Activated CD4-positive, alpha-beta T cell treated with anti-CD3 and anti-CD28 coated beads for 4 hours (primary cell): Measurements from ENCODE around the gene GRM5.
"Not testable (repeated sequence)": the region's sequence is repeated elsewhere in the genome, so short reads cannot be mapped to it uniquely, and the experiment has no call there.

Experiments
- DNase-seq, 2 donors: peaks; one replicate each; pipeline ENCODE4 v3.0.0-alpha.2; 2020

Gene GRM5

GRCh38 chr11:88535266-88535665 lies 530.5 kb downstream of the GRM5 start:
- no peak for DNase-seq

GRCh38 chr11:88534706-88535105 lies 531.1 kb downstream of the GRM5 start:
- DNase-seq = not testable (repeated sequence)

- DNase-seq = no peak
These were observed 531.6 kb downstream of the GRM5 start for GRCh38 chr11:88534185-88534584.

- no peak for DNase-seq
These were observed 532.8 kb downstream of the GRM5 start for GRCh38 chr11:88533001-88533400.

GRCh38 chr11:88531831-88532230 lies 534.0 kb downstream of the GRM5 start:
- DNase-seq = no peak

- no peak for DNase-seq
These were observed 536.4 kb downstream of the GRM5 start for GRCh38 chr11:88529426-88529825.

GRCh38 chr11:88523386-88524071 lies 542.3 kb downstream of the GRM5 start:
- no peak for DNase-seq

GRCh38 chr11:88522624-88523385 lies 543.0 kb downstream of the GRM5 start:
- no peak for DNase-seq

GRCh38 chr11:88521799-88522201 lies 544.0 kb downstream of the GRM5 start:
- no peak for DNase-seq

- DNase-seq = no peak
These were observed 544.4 kb downstream of the GRM5 start for GRCh38 chr11:88521399-88521798.

- DNase-seq = no peak
These were observed 545.4 kb downstream of the GRM5 start for GRCh38 chr11:88520391-88520790.

- no peak for DNase-seq
These were observed 550.8 kb downstream of the GRM5 start for GRCh38 chr11:88515002-88515401.

- no peak for DNase-seq
These were observed 554.8 kb downstream of the GRM5 start for GRCh38 chr11:88511006-88511405.

- no peak for DNase-seq
These were observed 556.8 kb downstream of the GRM5 start for GRCh38 chr11:88508759-88509581.

GRCh38 chr11:88508418-88508758 lies 557.4 kb downstream of the GRM5 start:
- no peak for DNase-seq

- no peak for DNase-seq
These were observed 557.9 kb downstream of the GRM5 start for GRCh38 chr11:88507771-88508417.

GRCh38 chr11:88501541-88501940 lies 564.2 kb downstream of the GRM5 start:
- no peak for DNase-seq

- DNase-seq = no peak
These were observed 569.9 kb downstream of the GRM5 start for GRCh38 chr11:88495836-88496235.

- DNase-seq = no peak
These were observed 570.9 kb downstream of the GRM5 start for GRCh38 chr11:88494848-88495247.

- no peak for DNase-seq
These were observed 574.1 kb downstream of the GRM5 start for GRCh38 chr11:88491674-88492073.

GRCh38 chr11:88489030-88489429 lies 576.8 kb downstream of the GRM5 start:
- no peak for DNase-seq

- no peak for DNase-seq
These were observed 578.1 kb downstream of the GRM5 start for GRCh38 chr11:88487646-88488045.
